Measurements from ENCODE around the gene C3orf70. TPM values are rescaled to one million over a fixed set of nuclear protein-coding genes. Genes with fewer than 3 reads are reported as not detected.

C3orf70 gene
- total RNA-seq, 4 donors from 2014 or later: 13.9 to 16.4 (median 14.8) TPM

GRCh38 chr3:185076219-185076618 lies 76.6 kb downstream of the C3orf70 start:
- H3K4me3 ChIP-seq: no peak overlapping the region
- DNase-seq: no peak
- no peak for TF ChIP-seq POLR2AphosphoS5 (IDR thresholded peaks at IDR 0.05)
- TF ChIP-seq CTCF (IDR thresholded peaks at IDR 0.05): no peak
- TF ChIP-seq POLR2A (IDR thresholded peaks at IDR 0.05): no peak
- no peak overlapping the region for H3K27ac ChIP-seq
- H3K4me1 ChIP-seq: peaks cover 0 to 10% (median 5%) of the 10 kb centered on the region in 4 donors
- in situ Hi-C loops (cut with MboI; ENCODE audit: low pct_ligation_motif_present in 1 of 4, low pct_unique_long_range_greater_than_20kb in 1 of 4, low sequenced_read_pairs in 3 of 4) (no loop called here), intact Hi-C loops (cut with DNase I; ENCODE audit: low total_unique reads) (no loop called here)
- no peaks in the 10 kb centered on the region for H3K9me3 ChIP-seq
- H3K27me3 ChIP-seq: no peaks in the 10 kb centered on the region
- no peaks in the 10 kb centered on the region for H3K36me3 ChIP-seq
- 56 to 66% methylated on average over 2 to 8 of the region's 8 CpGs for WGBS, 2 donors (ENCODE audit: low coverage in 1 of 2)

GRCh38 chr3:185075547-185075946 lies 77.3 kb downstream of the C3orf70 start:
- Histone ChIP-seq H3K4me1 (peaks cover 3 to 12% (median 6%) of the 10 kb centered on the region in 4 donors), H3K27me3 (no peaks in the 10 kb centered on the region), H3K9me3 (no peaks in the 10 kb centered on the region), H3K36me3 (no peaks in the 10 kb centered on the region), H3K4me3 (no peak overlapping the region), H3K27ac (no peak overlapping the region)
- TF ChIP-seq CTCF (IDR thresholded peaks at IDR 0.05) (no peak), POLR2AphosphoS5 (IDR thresholded peaks at IDR 0.05) (no peak), EP300 (IDR thresholded peaks at IDR 0.05; ENCODE audit: low read depth) (no peak), POLR2A (IDR thresholded peaks at IDR 0.05) (no peak)
- 86% methylated on average over 13 of the region's 13 CpGs; no CpG with 5 or more reads in 1 of the 2 donors for WGBS, 2 donors (ENCODE audit: low coverage in 1 of 2)
- intact Hi-C loops (cut with DNase I; ENCODE audit: low total_unique reads) (no loop called here), in situ Hi-C loops (cut with MboI; ENCODE audit: low pct_ligation_motif_present in 1 of 4, low pct_unique_long_range_greater_than_20kb in 1 of 4, low sequenced_read_pairs in 3 of 4) (no loop called here)
- DNase-seq: no peak

GRCh38 chr3:185071287-185071800 lies 81.5 kb downstream of the C3orf70 start:
- TF ChIP-seq EP300 (IDR thresholded peaks at IDR 0.05; ENCODE audit: low read depth): no peak
- TF ChIP-seq POLR2A (IDR thresholded peaks at IDR 0.05): no peak
- TF ChIP-seq CTCF (IDR thresholded peaks at IDR 0.05): no peak
- TF ChIP-seq POLR2AphosphoS5 (IDR thresholded peaks at IDR 0.05): no peak
- in situ Hi-C loops (cut with MboI; ENCODE audit: low pct_ligation_motif_present in 1 of 4, low pct_unique_long_range_greater_than_20kb in 1 of 4, low sequenced_read_pairs in 3 of 4) (no loop called here), intact Hi-C loops (cut with DNase I; ENCODE audit: low total_unique reads) (no loop called here)

GRCh38 chr3:185070491-185071286 lies 82.2 kb downstream of the C3orf70 start:
- Histone ChIP-seq H3K36me3 (no peaks in the 10 kb centered on the region), H3K4me3 (no peak overlapping the region), H3K9me3 (no peaks in the 10 kb centered on the region), H3K27me3 (no peaks in the 10 kb centered on the region), H3K27ac (peak overlapping the region; percentile 79 to 82 (median 80)), H3K4me1 (peaks cover 12 to 24% (median 20%) of the 10 kb centered on the region in 4 donors)
- 76% methylated on average over 22 of the region's 22 CpGs; no CpG with 5 or more reads in 1 of the 2 donors for WGBS, 2 donors (ENCODE audit: low coverage in 1 of 2)
- TF ChIP-seq EP300 (IDR thresholded peaks at IDR 0.05; ENCODE audit: low read depth) (no peak), CTCF (IDR thresholded peaks at IDR 0.05) (peak; percentile 36 to 77 (median 51)), POLR2AphosphoS5 (IDR thresholded peaks at IDR 0.05) (no peak)
- in situ Hi-C loops (cut with MboI; ENCODE audit: low pct_ligation_motif_present in 1 of 4, low pct_unique_long_range_greater_than_20kb in 1 of 4, low sequenced_read_pairs in 3 of 4): no loop called here
- intact Hi-C loops (cut with DNase I; ENCODE audit: low total_unique reads): no loop called here
- DNase-seq: peak; percentile 72

More at GRCh38 chr3:185071287-185071800, 81.5 kb downstream of the C3orf70 start:
- Histone ChIP-seq H3K36me3 (no peaks in the 10 kb centered on the region), H3K27ac (no peak overlapping the region), H3K4me3 (no peak overlapping the region), H3K9me3 (no peaks in the 10 kb centered on the region), H3K4me1 (peaks cover 12 to 24% (median 20%) of the 10 kb centered on the region in 4 donors), H3K27me3 (no peaks in the 10 kb centered on the region)
- DNase-seq: no peak
- WGBS, 2 donors (ENCODE audit: low coverage in 1 of 2): 64% methylated on average over 7 of the region's 7 CpGs; no CpG with 5 or more reads in 1 of the 2 donors
